GM12874 (cell line): Measurements from ENCODE around the gene ITGB6.

Experiments used
- TF ChIP-seq, protein P1 (sequence below): IDR thresholded peaks from 2 replicates; pipeline ENCODE4 v1.5.1; 2011; ENCODE audit warnings: low read depth, mild to moderate bottlenecking, control low read depth, low read length, moderate library complexity; ENCODE audit not compliant: insufficient read depth

The ITGB6 gene

DNA sequence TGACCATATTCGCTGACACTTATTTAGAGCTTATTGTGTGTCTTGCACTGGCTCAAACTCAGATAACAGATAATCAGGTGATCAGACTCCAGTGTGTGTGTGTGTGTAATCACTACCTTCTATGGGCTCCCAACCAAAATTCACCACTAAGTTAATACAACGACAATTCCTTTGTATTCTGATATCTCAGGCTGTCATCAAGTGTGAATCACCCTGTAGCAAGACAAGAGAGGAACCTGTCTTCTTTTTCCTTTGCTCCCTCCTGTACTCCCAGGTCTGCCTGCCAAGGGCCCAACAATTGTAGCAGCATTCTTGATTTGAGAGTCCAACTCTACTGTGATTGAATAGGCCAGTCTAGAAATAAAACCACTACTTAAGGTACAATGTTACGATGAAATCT, 25.8 kb downstream of the ITGB6 start:
- TF ChIP-seq, protein P1, sequence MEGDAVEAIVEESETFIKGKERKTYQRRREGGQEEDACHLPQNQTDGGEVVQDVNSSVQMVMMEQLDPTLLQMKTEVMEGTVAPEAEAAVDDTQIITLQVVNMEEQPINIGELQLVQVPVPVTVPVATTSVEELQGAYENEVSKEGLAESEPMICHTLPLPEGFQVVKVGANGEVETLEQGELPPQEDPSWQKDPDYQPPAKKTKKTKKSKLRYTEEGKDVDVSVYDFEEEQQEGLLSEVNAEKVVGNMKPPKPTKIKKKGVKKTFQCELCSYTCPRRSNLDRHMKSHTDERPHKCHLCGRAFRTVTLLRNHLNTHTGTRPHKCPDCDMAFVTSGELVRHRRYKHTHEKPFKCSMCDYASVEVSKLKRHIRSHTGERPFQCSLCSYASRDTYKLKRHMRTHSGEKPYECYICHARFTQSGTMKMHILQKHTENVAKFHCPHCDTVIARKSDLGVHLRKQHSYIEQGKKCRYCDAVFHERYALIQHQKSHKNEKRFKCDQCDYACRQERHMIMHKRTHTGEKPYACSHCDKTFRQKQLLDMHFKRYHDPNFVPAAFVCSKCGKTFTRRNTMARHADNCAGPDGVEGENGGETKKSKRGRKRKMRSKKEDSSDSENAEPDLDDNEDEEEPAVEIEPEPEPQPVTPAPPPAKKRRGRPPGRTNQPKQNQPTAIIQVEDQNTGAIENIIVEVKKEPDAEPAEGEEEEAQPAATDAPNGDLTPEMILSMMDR: no peak

DNA sequence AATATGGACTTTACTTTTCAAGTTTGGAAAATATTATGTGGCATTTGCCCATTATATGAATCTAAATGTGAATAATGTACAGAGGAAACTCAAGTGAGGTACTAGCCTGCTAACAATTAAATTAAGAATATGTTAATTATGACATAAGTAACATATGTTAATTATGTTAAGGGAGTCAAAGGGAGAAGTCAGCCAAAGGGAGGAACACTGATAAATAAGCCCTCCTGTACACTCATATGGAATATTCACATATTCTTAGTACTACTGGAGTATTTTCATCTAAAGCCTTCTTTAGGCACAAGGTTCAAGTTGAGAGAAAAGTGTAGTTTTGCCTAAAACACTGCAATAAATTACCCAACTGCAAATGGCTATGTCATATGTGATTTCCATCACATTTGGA, 30.1 kb downstream of the ITGB6 start:
- TF ChIP-seq, protein P1: no peak

DNA sequence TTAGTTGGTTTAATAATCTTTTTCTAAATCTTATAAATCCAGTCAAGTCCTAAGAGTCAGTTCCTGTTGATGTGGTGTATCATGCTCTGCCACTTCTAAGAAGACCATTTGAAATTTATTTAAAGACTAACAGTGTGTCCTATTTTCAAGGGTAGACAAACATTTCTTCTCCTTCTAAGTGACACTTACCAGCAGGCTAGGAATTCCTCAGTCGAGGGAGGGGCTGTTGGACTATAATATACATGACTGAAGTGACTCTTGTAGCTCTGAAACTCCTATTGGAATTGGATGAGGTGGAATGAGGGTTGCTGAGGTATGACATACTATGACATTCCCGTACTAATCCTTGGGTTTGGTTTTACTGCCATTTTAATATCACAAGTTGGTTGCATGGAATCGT, 30.6 kb downstream of the ITGB6 start:
- TF ChIP-seq, protein P1: no peak

DNA sequence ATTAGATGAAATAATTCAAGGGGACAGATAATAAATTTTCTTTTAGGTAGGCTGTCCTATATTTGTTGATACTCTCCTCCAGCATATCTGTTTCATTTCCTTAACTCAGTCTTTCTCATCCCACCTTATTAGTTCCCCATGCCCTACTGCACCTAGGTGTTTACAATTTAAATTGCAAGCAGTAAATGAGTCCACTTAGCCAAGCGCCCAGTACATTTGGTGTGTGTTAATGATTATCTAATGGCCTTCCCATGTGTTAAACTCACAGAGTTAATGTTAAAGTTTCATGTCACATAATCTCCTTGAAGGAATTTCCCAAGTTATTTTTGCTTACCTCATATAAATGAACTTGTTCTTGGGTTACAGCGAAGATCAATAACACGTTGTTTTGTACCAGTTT, 31.2 kb downstream of the ITGB6 start:
- TF ChIP-seq, protein P1: no peak

DNA sequence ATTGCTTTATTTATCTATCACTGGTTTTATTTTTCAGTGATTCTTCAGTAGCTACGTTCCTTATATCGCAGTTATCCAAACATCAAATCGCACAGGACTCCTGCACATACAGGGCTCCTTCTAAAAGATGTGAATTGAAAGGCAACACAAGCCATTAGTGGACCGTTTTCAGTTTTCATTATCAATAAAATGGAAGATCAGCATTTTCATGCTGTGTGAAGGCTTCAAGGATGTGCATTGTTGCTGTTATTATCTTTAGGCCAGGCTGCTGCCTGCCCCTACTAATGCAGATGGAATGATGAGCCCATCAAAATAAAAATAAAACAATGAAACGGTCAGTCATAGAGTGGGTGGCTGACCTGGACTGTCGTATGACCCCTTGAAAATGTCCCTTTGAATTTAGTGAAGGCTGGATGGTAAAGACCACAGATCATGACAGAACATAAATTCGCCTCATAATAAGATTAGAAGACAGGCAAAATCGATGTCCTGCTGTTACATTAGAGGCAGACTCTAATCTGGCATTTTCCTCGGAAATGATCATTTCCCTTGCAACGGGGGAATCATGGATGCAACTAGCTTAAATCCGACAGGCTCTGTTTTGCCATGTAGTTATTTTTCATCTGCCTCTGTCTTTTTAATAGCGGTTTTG, 32.9 kb downstream of the ITGB6 start:
- TF ChIP-seq, protein P1: no peak

DNA sequence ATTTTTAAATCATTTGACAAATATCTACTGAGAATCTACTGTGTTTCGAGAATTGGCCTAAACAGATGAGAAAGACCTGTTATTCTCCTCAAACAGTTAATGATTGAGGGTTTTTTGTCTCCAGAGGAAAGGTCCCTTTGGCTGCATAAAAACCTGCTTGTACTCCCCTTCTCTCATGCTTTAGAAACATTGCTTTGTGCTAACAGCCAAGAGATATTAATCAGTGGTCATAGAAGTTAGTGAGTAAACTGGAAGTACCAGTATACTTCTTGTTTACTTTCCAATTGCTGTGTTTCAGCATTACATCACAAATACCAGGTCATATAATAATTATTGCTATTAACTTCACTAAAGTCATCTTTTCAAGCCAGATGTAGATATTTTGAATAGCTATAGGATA, 34.1 kb downstream of the ITGB6 start:
- TF ChIP-seq, protein P1: no peak

DNA sequence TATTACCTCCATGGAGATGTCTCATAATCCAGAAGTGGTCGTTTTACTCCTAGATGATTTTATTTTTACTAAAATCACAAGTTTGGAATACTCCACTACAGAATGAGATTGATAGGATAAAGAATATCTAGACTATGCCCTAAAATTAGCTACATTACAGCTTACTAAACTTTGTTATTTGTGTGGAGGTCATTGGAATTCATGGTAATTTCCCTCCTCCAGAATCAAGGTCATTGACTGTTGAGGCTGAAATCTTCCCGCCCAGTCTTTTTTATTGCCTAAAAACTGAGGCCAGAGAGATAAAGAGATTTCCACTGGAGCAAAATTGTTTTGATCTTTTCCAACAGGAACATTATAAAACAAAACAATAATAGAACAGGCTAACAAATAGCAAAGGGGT, 35.0 kb downstream of the ITGB6 start:
- TF ChIP-seq, protein P1: no peak
